ENCODE data around the gene MINDY4.

MINDY4 gene

GRCh38 chr7:30917216-30917893, 146.1 kb downstream of the MINDY4 start:
- Histone ChIP-seq H3K4me3 (ENCODE audit: low read length) (no peak overlapping the region), H2AFZ (ENCODE audit: low read depth, low read length) (no peak overlapping the region), H3K4me1 (ENCODE audit: insufficient read depth, low read length) (no peaks in the 10 kb centered on the region), H3K9me3 (ENCODE audit: low read length) (no peaks in the 10 kb centered on the region), H3K36me3 (ENCODE audit: insufficient read depth, low read length) (no peaks in the 10 kb centered on the region), H3K27me3 (ENCODE audit: insufficient read depth, low read length) (peaks cover 15% of the 10 kb centered on the region)

GRCh38 chr7:30918676-30919075, 147.5 kb downstream of the MINDY4 start:
- Histone ChIP-seq H2AFZ (ENCODE audit: low read depth, low read length) (no peak overlapping the region), H3K9me3 (ENCODE audit: low read length) (no peaks in the 10 kb centered on the region), H3K27me3 (ENCODE audit: insufficient read depth, low read length) (peaks cover 13% of the 10 kb centered on the region), H3K36me3 (ENCODE audit: insufficient read depth, low read length) (no peaks in the 10 kb centered on the region), H3K4me3 (ENCODE audit: low read length) (no peak overlapping the region), H3K4me1 (ENCODE audit: insufficient read depth, low read length) (no peaks in the 10 kb centered on the region)

GRCh38 chr7:30920021-30920583, 148.9 kb downstream of the MINDY4 start:
- Histone ChIP-seq H3K36me3 (ENCODE audit: insufficient read depth, low read length) (no peaks in the 10 kb centered on the region), H3K4me3 (ENCODE audit: low read length) (no peak overlapping the region), H3K4me1 (ENCODE audit: insufficient read depth, low read length) (no peaks in the 10 kb centered on the region), H2AFZ (ENCODE audit: low read depth, low read length) (no peak overlapping the region), H3K9me3 (ENCODE audit: low read length) (no peaks in the 10 kb centered on the region), H3K27me3 (ENCODE audit: insufficient read depth, low read length) (peaks cover 13% of the 10 kb centered on the region)

GRCh38 chr7:30920584-30921539, 149.6 kb downstream of the MINDY4 start:
- no peaks in the 10 kb centered on the region for H3K4me1 ChIP-seq (ENCODE audit: insufficient read depth, low read length)
- H3K27me3 ChIP-seq (ENCODE audit: insufficient read depth, low read length): peaks cover 13% of the 10 kb centered on the region
- no peak overlapping the region for H2AFZ ChIP-seq (ENCODE audit: low read depth, low read length)

GRCh38 chr7:30921540-30922401, 150.6 kb downstream of the MINDY4 start:
- Histone ChIP-seq H3K36me3 (ENCODE audit: insufficient read depth, low read length) (no peaks in the 10 kb centered on the region), H2AFZ (ENCODE audit: low read depth, low read length) (no peak overlapping the region), H3K9me3 (ENCODE audit: low read length) (no peaks in the 10 kb centered on the region), H3K4me1 (ENCODE audit: insufficient read depth, low read length) (no peaks in the 10 kb centered on the region), H3K27me3 (ENCODE audit: insufficient read depth, low read length) (peaks cover 5% of the 10 kb centered on the region), H3K4me3 (ENCODE audit: low read length) (no peak overlapping the region)

More at GRCh38 chr7:30920584-30921539, 149.6 kb downstream of the MINDY4 start:
- Histone ChIP-seq H3K36me3 (ENCODE audit: insufficient read depth, low read length) (no peaks in the 10 kb centered on the region), H3K9me3 (ENCODE audit: low read length) (no peaks in the 10 kb centered on the region), H3K4me3 (ENCODE audit: low read length) (no peak overlapping the region)

- Histone ChIP-seq H2AFZ (ENCODE audit: low read depth, low read length) (no peak overlapping the region), H3K4me1 (ENCODE audit: insufficient read depth, low read length) (no peaks in the 10 kb centered on the region), H3K4me3 (ENCODE audit: low read length) (no peak overlapping the region), H3K27me3 (ENCODE audit: insufficient read depth, low read length) (no peaks in the 10 kb centered on the region), H3K9me3 (ENCODE audit: low read length) (peaks cover 3% of the 10 kb centered on the region), H3K36me3 (ENCODE audit: insufficient read depth, low read length) (no peaks in the 10 kb centered on the region)
These were observed 151.4 kb downstream of the MINDY4 start for GRCh38 chr7:30922596-30922995.

- Histone ChIP-seq H3K4me1 (ENCODE audit: insufficient read depth, low read length) (no peaks in the 10 kb centered on the region), H3K36me3 (ENCODE audit: insufficient read depth, low read length) (no peaks in the 10 kb centered on the region), H3K9me3 (ENCODE audit: low read length) (peaks cover 3% of the 10 kb centered on the region), H3K4me3 (ENCODE audit: low read length) (no peak overlapping the region), H3K27me3 (ENCODE audit: insufficient read depth, low read length) (no peaks in the 10 kb centered on the region), H2AFZ (ENCODE audit: low read depth, low read length) (no peak overlapping the region)
These were observed 152.0 kb downstream of the MINDY4 start for GRCh38 chr7:30923009-30923773.

GRCh38 chr7:30923774-30924413, 152.7 kb downstream of the MINDY4 start:
- H3K27me3 ChIP-seq (ENCODE audit: insufficient read depth, low read length): no peaks in the 10 kb centered on the region
- no peaks in the 10 kb centered on the region for H3K4me1 ChIP-seq (ENCODE audit: insufficient read depth, low read length)
- peaks cover 3% of the 10 kb centered on the region for H3K9me3 ChIP-seq (ENCODE audit: low read length)
- H2AFZ ChIP-seq (ENCODE audit: low read depth, low read length): no peak overlapping the region
- no peaks in the 10 kb centered on the region for H3K36me3 ChIP-seq (ENCODE audit: insufficient read depth, low read length)
- H3K4me3 ChIP-seq (ENCODE audit: low read length): no peak overlapping the region

- H3K36me3 ChIP-seq (ENCODE audit: insufficient read depth, low read length): no peaks in the 10 kb centered on the region
- H3K27me3 ChIP-seq (ENCODE audit: insufficient read depth, low read length): no peaks in the 10 kb centered on the region
- H3K4me3 ChIP-seq (ENCODE audit: low read length): no peak overlapping the region
- H3K4me1 ChIP-seq (ENCODE audit: insufficient read depth, low read length): no peaks in the 10 kb centered on the region
- H2AFZ ChIP-seq (ENCODE audit: low read depth, low read length): no peak overlapping the region
- peaks cover 3% of the 10 kb centered on the region for H3K9me3 ChIP-seq (ENCODE audit: low read length)
These were observed 153.4 kb downstream of the MINDY4 start for GRCh38 chr7:30924624-30925023.

- peaks cover 3% of the 10 kb centered on the region for H3K9me3 ChIP-seq (ENCODE audit: low read length)
- H3K36me3 ChIP-seq (ENCODE audit: insufficient read depth, low read length): no peaks in the 10 kb centered on the region
- H3K4me1 ChIP-seq (ENCODE audit: insufficient read depth, low read length): no peaks in the 10 kb centered on the region
- H3K4me3 ChIP-seq (ENCODE audit: low read length): no peak overlapping the region
- no peak overlapping the region for H2AFZ ChIP-seq (ENCODE audit: low read depth, low read length)
- no peaks in the 10 kb centered on the region for H3K27me3 ChIP-seq (ENCODE audit: insufficient read depth, low read length)
These were observed 153.9 kb downstream of the MINDY4 start for GRCh38 chr7:30925117-30925516.

- Histone ChIP-seq H3K36me3 (ENCODE audit: insufficient read depth, low read length) (no peaks in the 10 kb centered on the region), H3K27me3 (ENCODE audit: insufficient read depth, low read length) (no peaks in the 10 kb centered on the region), H2AFZ (ENCODE audit: low read depth, low read length) (no peak overlapping the region), H3K4me1 (ENCODE audit: insufficient read depth, low read length) (no peaks in the 10 kb centered on the region), H3K9me3 (ENCODE audit: low read length) (peaks cover 3% of the 10 kb centered on the region), H3K4me3 (ENCODE audit: low read length) (no peak overlapping the region)
These were observed 154.7 kb downstream of the MINDY4 start for GRCh38 chr7:30925913-30926312.

GRCh38 chr7:30926313-30926712, 155.1 kb downstream of the MINDY4 start:
- H3K4me1 ChIP-seq (ENCODE audit: insufficient read depth, low read length): no peaks in the 10 kb centered on the region
- H3K27me3 ChIP-seq (ENCODE audit: insufficient read depth, low read length): no peaks in the 10 kb centered on the region
- H3K9me3 ChIP-seq (ENCODE audit: low read length): peaks cover 3% of the 10 kb centered on the region
- H3K4me3 ChIP-seq (ENCODE audit: low read length): no peak overlapping the region
- H3K36me3 ChIP-seq (ENCODE audit: insufficient read depth, low read length): no peaks in the 10 kb centered on the region
- no peak overlapping the region for H2AFZ ChIP-seq (ENCODE audit: low read depth, low read length)
